ENCODE data around the gene PML. TPM values are rescaled to one million over a fixed set of nuclear protein-coding genes. Genes with fewer than 3 reads are reported as not detected.
"Not testable (repeated sequence)": the region's sequence is repeated elsewhere in the genome, so short reads cannot be mapped to it uniquely, and the experiment has no call there.

The PML gene
- total and polyA plus RNA-seq, 8 donors, result 16.0 to 170 (median 30.7) TPM

- intact Hi-C loops (cut with DNase I; ENCODE audit: low total_unique reads), result no loop called here
- Histone ChIP-seq H3K27me3 (no peaks in the 10 kb centered on the region), H3K27ac (no peak overlapping the region), H3K4me1 (no peaks in the 10 kb centered on the region), H3K36me3 (no peaks in the 10 kb centered on the region), H3K4me3 (no peak overlapping the region), H3K9me3 (no peaks in the 10 kb centered on the region)
- DNase-seq, result no peak
- TF ChIP-seq EP300 (IDR thresholded peaks at IDR 0.05) (no peak), POLR2AphosphoS5 (IDR thresholded peaks at IDR 0.05) (no peak), POLR2A (IDR thresholded peaks at IDR 0.05) (no peak), CTCF (IDR thresholded peaks at IDR 0.05) (no peak)
- 68 to 94% (median 74%) methylated on average over 5 to 6 of the region's 6 CpGs for WGBS, 5 donors
Measured at GRCh38 chr15:74060251-74060650, 65.7 kb downstream of the PML start.

- Histone ChIP-seq H3K36me3 (no peaks in the 10 kb centered on the region), H3K27ac (no peak overlapping the region), H3K4me1 (no peaks in the 10 kb centered on the region), H3K27me3 (no peaks in the 10 kb centered on the region), H3K9me3 (no peaks in the 10 kb centered on the region), H3K4me3 (no peak overlapping the region)
- TF ChIP-seq EP300 (IDR thresholded peaks at IDR 0.05) (no peak), CTCF (IDR thresholded peaks at IDR 0.05) (no peak), POLR2A (IDR thresholded peaks at IDR 0.05) (no peak), POLR2AphosphoS5 (IDR thresholded peaks at IDR 0.05) (no peak)
- intact Hi-C loops (cut with DNase I; ENCODE audit: low total_unique reads), result no loop called here
- no peak for DNase-seq
- WGBS, 5 donors, result 83 to 88% (median 86%) methylated on average over 6 of the region's 6 CpGs
Measured at GRCh38 chr15:74062236-74062635, 67.7 kb downstream of the PML start.

GRCh38 chr15:74062671-74063070 is 68.2 kb downstream of the PML start:
- Histone ChIP-seq H3K4me1 (no peaks in the 10 kb centered on the region), H3K9me3 (no peaks in the 10 kb centered on the region), H3K36me3 (no peaks in the 10 kb centered on the region), H3K27ac (no peak overlapping the region), H3K4me3 (no peak overlapping the region), H3K27me3 (no peaks in the 10 kb centered on the region)
- TF ChIP-seq EP300 (IDR thresholded peaks at IDR 0.05) (no peak), POLR2AphosphoS5 (IDR thresholded peaks at IDR 0.05) (no peak), POLR2A (IDR thresholded peaks at IDR 0.05) (no peak)
- intact Hi-C loops (cut with DNase I; ENCODE audit: low total_unique reads), result no loop called here
- 86 to 88% (median 87%) methylated on average over 7 of the region's 7 CpGs; no CpG with 5 or more reads in 1 of the 5 donors for WGBS, 5 donors
- DNase-seq, result no peak

- H3K9me3 ChIP-seq; DNase-seq; intact Hi-C loops (cut with DNase I; ENCODE audit: low total_unique reads); H3K27ac ChIP-seq; H3K27me3 ChIP-seq; H3K4me3 ChIP-seq; H3K36me3 ChIP-seq; H3K4me1 ChIP-seq: not testable (repeated sequence)
- WGBS, 5 donors, result 67 to 77% (median 71%) methylated on average over 3 to 10 of the region's 17 CpGs
Measured at GRCh38 chr15:74063425-74064146, 69.1 kb downstream of the PML start.

GRCh38 chr15:74064183-74064582 is 69.7 kb downstream of the PML start:
- H3K9me3 ChIP-seq; H3K36me3 ChIP-seq; H3K4me1 ChIP-seq; DNase-seq; intact Hi-C loops (cut with DNase I; ENCODE audit: low total_unique reads); H3K4me3 ChIP-seq; H3K27ac ChIP-seq; H3K27me3 ChIP-seq: not testable (repeated sequence)
- 83 to 94% (median 90%) methylated on average over 3 of the region's 3 CpGs for WGBS, 5 donors

- intact Hi-C loops (cut with DNase I; ENCODE audit: low total_unique reads); DNase-seq; H3K27ac ChIP-seq: not testable (repeated sequence)
Measured at GRCh38 chr15:74064822-74065221, 70.3 kb downstream of the PML start.

More at GRCh38 chr15:74064822-74065221, 70.3 kb downstream of the PML start:
- H3K27me3 ChIP-seq, H3K36me3 ChIP-seq, H3K4me1 ChIP-seq, H3K4me3 ChIP-seq, H3K9me3 ChIP-seq: not testable (repeated sequence)
- WGBS, 5 donors, result 33 to 71% (median 54%) methylated on average over 8 of the region's 8 CpGs

Data from stomach (tissue), 9 donors.